Epithelial cell of esophagus (primary cell): Measurements from ENCODE around the gene RBBP7.

Experiments
- DNase-seq: peaks from one replicate; pipeline ENCODE4 v3.0.0; 2010; ENCODE audit warnings: low read depth
- H3K4me3 ChIP-seq: 2 replicates; pipeline ENCODE4 v1.5.1; 2011; ENCODE audit warnings: mild to moderate bottlenecking, low read length, control low read depth
- TF ChIP-seq, protein P1 (sequence below): IDR thresholded peaks from 2 replicates; pipeline ENCODE4 v1.5.1; 2011; ENCODE audit warnings: low read depth, mild to moderate bottlenecking, low read length, control low read depth, inconsistent platforms; ENCODE audit not compliant: insufficient read depth; ENCODE audit errors: missing control alignments

The RBBP7 gene

DNA sequence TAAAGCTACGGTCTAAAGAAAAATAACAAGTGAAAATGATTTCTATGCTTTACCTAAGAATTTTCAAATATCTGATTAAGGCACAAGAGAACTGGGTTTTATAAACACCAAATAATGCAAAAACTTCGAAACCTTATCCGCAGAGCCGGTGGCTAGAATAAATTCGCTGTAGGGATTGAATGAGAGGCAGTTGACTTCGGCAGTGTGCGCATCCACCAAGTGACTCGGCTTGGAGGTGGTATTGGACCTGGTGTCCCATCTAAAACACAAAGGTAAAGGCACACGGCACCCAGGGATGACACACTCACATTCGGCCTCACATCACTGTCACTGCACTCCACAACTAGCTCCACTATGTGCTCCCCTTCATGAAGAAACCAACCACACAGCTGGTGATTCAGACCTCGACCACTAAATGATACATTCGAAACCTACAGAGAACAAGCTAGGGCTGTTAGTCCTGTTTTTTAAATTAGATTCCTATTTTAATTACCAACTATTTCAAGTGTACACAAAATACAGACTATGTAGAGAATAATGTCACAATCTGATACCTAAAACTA lies 17.5 kb downstream of the RBBP7 start:
- DNase-seq = peak; percentile 35
- no peak overlapping the region for H3K4me3 ChIP-seq
- TF ChIP-seq, protein P1, sequence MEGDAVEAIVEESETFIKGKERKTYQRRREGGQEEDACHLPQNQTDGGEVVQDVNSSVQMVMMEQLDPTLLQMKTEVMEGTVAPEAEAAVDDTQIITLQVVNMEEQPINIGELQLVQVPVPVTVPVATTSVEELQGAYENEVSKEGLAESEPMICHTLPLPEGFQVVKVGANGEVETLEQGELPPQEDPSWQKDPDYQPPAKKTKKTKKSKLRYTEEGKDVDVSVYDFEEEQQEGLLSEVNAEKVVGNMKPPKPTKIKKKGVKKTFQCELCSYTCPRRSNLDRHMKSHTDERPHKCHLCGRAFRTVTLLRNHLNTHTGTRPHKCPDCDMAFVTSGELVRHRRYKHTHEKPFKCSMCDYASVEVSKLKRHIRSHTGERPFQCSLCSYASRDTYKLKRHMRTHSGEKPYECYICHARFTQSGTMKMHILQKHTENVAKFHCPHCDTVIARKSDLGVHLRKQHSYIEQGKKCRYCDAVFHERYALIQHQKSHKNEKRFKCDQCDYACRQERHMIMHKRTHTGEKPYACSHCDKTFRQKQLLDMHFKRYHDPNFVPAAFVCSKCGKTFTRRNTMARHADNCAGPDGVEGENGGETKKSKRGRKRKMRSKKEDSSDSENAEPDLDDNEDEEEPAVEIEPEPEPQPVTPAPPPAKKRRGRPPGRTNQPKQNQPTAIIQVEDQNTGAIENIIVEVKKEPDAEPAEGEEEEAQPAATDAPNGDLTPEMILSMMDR = no peak

DNA sequence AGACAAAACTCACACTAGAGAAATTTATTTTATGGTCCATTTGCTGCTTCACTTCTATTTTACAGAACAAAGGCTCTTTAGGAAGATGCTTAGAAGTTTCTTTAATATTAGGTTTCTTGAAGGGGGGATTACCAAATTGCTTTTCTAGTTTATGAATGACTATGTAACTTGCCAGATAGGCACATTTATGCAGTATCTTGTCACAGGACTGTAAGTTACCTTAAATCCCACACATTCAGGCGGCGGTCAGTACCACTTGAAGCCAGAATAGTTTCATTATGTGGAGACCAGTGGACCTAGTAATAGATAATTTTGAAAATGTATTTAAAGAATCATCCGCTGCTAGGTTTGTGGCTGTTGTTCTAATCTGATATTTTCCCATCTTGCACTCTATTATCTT lies 18.3 kb downstream of the RBBP7 start:
- no peak for DNase-seq
- TF ChIP-seq, protein P1 = no peak
- H3K4me3 ChIP-seq = no peak overlapping the region

DNA sequence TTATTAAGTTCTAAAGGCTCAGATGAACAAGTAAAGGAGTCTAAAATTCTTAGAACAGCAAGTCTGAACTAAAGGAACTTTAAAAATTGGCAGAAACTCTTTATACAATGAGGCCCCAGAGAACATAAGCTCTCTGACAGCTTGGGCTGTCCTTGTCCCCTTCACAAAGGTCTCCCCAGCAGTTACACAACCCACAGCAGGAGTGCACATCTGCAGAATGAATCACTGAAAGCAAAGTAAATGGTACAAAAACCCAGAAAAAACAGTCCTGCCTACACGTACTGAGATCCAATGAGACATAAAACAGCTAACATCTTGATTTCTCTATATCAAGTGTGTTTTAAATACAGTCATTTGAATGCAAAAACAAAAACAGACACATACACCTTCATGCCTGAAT lies 18.7 kb downstream of the RBBP7 start:
- no peak for DNase-seq
- H3K4me3 ChIP-seq = no peak overlapping the region
- TF ChIP-seq, protein P1 = no peak

DNA sequence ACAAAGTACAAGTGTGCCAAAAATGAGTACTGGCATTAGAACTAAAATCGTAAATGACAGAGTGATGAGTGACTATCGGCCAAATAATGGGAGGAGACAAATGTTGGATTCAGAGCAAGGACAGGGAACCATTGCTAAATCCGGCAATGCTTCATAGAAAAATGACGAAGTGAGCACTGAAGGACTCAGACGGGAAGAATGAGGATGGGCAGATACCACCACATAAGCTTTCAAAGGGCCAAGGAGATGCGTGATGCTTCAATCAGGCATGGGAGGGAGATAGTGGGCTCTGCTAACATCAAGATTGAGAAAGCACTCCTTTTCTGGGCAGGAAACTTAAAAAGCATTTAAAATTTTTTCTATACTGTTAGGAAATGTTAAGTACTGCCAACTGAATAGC lies 21.6 kb downstream of the RBBP7 start:
- no peak overlapping the region for H3K4me3 ChIP-seq
- TF ChIP-seq, protein P1 = no peak
- no peak for DNase-seq

DNA sequence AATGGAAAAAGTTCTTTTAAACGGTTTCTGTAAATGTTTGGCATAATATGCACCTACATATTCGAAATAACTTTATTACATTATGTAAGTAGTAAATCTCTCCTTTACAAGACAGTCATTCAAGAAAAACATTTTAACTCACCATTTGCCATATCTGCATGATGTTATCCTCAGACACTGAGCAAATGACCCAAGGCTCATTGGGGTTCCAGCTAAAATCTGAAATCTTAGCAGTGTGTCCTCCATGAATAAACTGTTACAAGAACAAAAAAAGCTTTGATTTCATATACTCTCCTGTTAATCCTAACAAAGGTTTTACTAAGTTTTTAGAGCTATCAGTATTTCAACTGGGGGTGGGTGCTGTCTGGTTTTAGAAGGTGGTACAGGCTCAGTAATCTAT lies 24.5 kb downstream of the RBBP7 start:
- TF ChIP-seq, protein P1 = no peak
- no peak overlapping the region for H3K4me3 ChIP-seq
- DNase-seq = no peak

DNA sequence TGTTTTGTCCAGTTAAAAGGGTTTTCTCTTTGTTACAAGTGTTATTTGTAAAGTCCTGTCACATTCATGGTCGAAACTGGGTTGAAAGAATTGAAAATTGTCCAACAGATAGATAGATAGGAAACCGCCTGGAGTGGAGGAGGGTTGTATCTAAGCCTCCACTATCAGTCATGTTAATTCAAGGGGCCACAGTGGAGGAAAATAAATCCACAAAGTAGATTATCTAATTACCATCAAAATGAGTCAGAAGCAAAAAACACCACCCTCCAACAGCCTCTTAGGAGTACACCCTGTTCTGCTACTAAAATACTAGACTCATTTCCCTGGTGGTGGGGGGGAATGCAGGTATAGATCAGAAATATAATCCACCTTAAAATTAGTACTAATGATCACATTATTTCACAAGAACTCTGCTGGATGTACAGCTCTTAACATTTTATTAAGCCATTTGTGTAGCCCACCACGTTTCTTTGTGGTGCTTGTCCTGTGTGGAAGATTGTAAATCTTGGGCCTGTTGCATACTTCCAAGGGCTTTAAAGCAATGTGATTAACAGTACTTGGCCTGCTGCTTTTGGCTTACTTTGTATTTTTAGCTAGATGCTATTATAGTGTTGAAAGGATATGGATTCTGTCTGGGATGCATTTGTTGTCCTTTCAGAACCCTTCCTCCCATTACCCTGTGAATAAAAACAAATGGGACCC lies 26.8 kb downstream of the RBBP7 start:
- DNase-seq = no peak
- TF ChIP-seq, protein P1 = no peak
- no peak overlapping the region for H3K4me3 ChIP-seq

DNA sequence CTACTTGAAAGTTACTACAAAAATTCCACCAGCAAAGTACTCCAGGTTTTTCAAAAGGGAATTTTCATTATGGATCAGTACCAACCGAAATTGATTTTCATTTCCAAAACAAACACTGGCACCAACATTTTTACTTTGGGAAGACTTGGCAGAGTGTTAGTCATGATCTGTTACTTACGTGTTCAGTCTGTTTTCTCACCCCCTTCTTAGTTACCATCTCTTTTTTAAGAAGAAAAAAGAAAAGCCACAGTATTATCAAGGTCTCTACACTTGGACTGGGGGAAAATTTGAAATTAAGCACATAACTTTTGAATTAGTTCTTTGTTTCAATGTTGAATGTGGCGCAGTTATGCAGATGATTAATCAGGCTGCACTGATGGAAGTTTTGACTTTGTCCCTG lies 27.5 kb downstream of the RBBP7 start:
- no peak for DNase-seq
- TF ChIP-seq, protein P1 = no peak

More for the DNA sequence above, 27.5 kb downstream of the RBBP7 start:
- no peak overlapping the region for H3K4me3 ChIP-seq
